Panc1 (cell line): ENCODE data around the gene UBALD2. TPM values are rescaled to one million over a fixed set of nuclear protein-coding genes. Genes with fewer than 3 reads are reported as not detected.

ENCODE experiments used
- ATAC-seq: fragments of 200-7000 bp; cut with Tn5 transposase; 2 replicates; pipeline ENCODE4 v1.9.1; 2020; ENCODE audit warnings: mild to moderate bottlenecking, moderate library complexity
- BruUV-seq: library from RNA; stranded (reverse); fragments of 400-500 nt; replicated peaks from 2 replicates; lab custom pipeline; 2021; lab: Mats Ljungman, UMichigan
- CTCF ChIA-PET: fragments of 300-600 bp; sonication (Branson Sonifier 250); formaldehyde crosslinking; loops from one replicate; lab custom pipeline; 2022; ENCODE audit warnings: antibody characterized with exemption; lab: Charles Lee
- POLR2A ChIA-PET: fragments of 300-600 bp; sonication (Branson Sonifier 250); formaldehyde crosslinking; loops from one replicate; lab custom pipeline; 2022; ENCODE audit warnings: antibody characterized with exemption; lab: Charles Lee
- DNase-seq: peaks from one replicate; pipeline ENCODE4 v3.0.0-alpha.2; 2010; ENCODE audit warnings: low read depth, low spot score
- H3K27ac ChIP-seq: 2 replicates; pipeline ENCODE4 v1.5.1; 2011; ENCODE audit warnings: mild to moderate bottlenecking, low read length, inconsistent platforms
- H3K27me3 ChIP-seq: fragments of 200-500 bp; sonication (Bioruptor generic); 2 replicates; pipeline ENCODE4 v1.6.0; 2014; ENCODE audit warnings: low read length, inconsistent platforms; ENCODE audit not compliant: control insufficient read depth, insufficient read depth
- H3K36me3 ChIP-seq: fragments of 200-500 bp; sonication (Bioruptor generic); 2 replicates; pipeline ENCODE4 v1.5.1; 2014; ENCODE audit warnings: inconsistent platforms, mild to moderate bottlenecking, low read length, moderate library complexity; ENCODE audit not compliant: control insufficient read depth, insufficient read depth
- H3K4me1 ChIP-seq: 2 replicates; pipeline ENCODE4 v1.5.1; 2011; ENCODE audit warnings: inconsistent platforms, mild to moderate bottlenecking, low read length, moderate library complexity; ENCODE audit not compliant: control insufficient read depth, insufficient read depth
- H3K4me3 ChIP-seq, 2 experiments: 2 replicates each; pipeline ENCODE4 v1.5.1; 2011 to 2012; ENCODE audit warnings: low read depth in 2 of 2, low read length in 2 of 2, mild to moderate bottlenecking in 2 of 2, inconsistent platforms in 1 of 2, moderate library complexity in 1 of 2
- H3K9me3 ChIP-seq: fragments of 200-500 bp; sonication (Bioruptor generic); 2 replicates; pipeline ENCODE4 v1.5.1; 2014; ENCODE audit warnings: low read depth, mild to moderate bottlenecking, inconsistent platforms, low read length, moderate library complexity; ENCODE audit not compliant: control insufficient read depth, insufficient read depth
- CTCF ChIP-seq: fragments of 450-650 bp; IDR thresholded peaks from 2 replicates; pipeline ENCODE4 v1.5.1; 2017; ENCODE audit warnings: mild to moderate bottlenecking
- POLR2AphosphoS5 ChIP-seq: IDR thresholded peaks from 2 replicates; pipeline ENCODE4 v1.6.1; 2012; ENCODE audit warnings: mild to moderate bottlenecking, low read depth, low read length, moderate library complexity
- REST ChIP-seq, 2 experiments: IDR thresholded peaks; 2 replicates each; pipeline ENCODE4 v1.6.1; 2011 to 2012; ENCODE audit warnings: low read depth in 2 of 2, control low read depth in 1 of 2, low read length in 1 of 2, mild to moderate bottlenecking in 1 of 2, moderate library complexity in 1 of 2; ENCODE audit not compliant: insufficient read depth in 1 of 2
- SIN3A ChIP-seq: IDR thresholded peaks from 2 replicates; pipeline ENCODE4 v1.6.1; 2012; ENCODE audit warnings: low read depth, mild to moderate bottlenecking, low read length, moderate library complexity, borderline replicate concordance; ENCODE audit not compliant: insufficient read depth
- TCF7L2 ChIP-seq: IDR thresholded peaks from 2 replicates; pipeline ENCODE4 v1.6.1; 2011; ENCODE audit warnings: mild to moderate bottlenecking, low read depth, low read length, inconsistent platforms
- in situ Hi-C: cut with HindIII; loops from 2 replicates; pipeline ENCODE4 v1.10.0; 2016; ENCODE audit warnings: low sequenced_read_pairs, low pct_unique_long_range_greater_than_20kb
- intact Hi-C: fragments of 100-400 bp; cut with micrococcal nuclease; formaldehyde crosslinking; loops from one replicate; pipeline ENCODE4 v1.10.0; 2022; ENCODE audit not compliant: unreplicated experiment
- total RNA-seq: library from RNA; stranded (reverse); gene quantifications from one replicate; pipeline ENCODE4 v1.2.1, GENCODE V29; 2021; ENCODE audit not compliant: unreplicated experiment

Gene UBALD2
- total RNA-seq, 1 experiment from 2014 or later = 30.0 TPM

GRCh38 chr17:76239538-76240274, 25.4 kb upstream of the UBALD2 start:
- intact Hi-C loops = no loop called here
- ATAC-seq (peak; percentile 42), DNase-seq (no peak)
- H3K36me3 ChIP-seq = no peaks in the 10 kb centered on the region
- H3K27ac ChIP-seq = no peak overlapping the region
- no peaks in the 10 kb centered on the region for H3K9me3 ChIP-seq
- H3K4me1 ChIP-seq = peaks cover 4% of the 10 kb centered on the region; the same call in 1 of the 2 replicates
- peak overlapping the region; percentile 43 to 63 for H3K4me3 ChIP-seq
- in situ Hi-C loops = no loop called here
- no TSS peak for BruUV-seq
- H3K27me3 ChIP-seq = peaks cover 14% of the 10 kb centered on the region
- POLR2A ChIA-PET = interaction anchor here (0.7 kb wide), 1 partner anchor 23 kb away, joined by 10 read pairs; no protein-coding TSS in a partner anchor
- CTCF ChIA-PET = interaction anchor here (1.2 kb wide), 1 partner anchor 40 kb away, joined by 5 read pairs; no protein-coding TSS in a partner anchor
- TF ChIP-seq SIN3A = no peak
- no peak for TF ChIP-seq TCF7L2
- TF ChIP-seq REST (IDR thresholded peaks at IDR 0.05; ENCODE audit: insufficient read depth in 1 of 2, low read depth in 2 of 2, low read length in 1 of 2) = no peak
- TF ChIP-seq POLR2AphosphoS5 = no peak
- no peak for TF ChIP-seq CTCF

GRCh38 chr17:76240461-76241203, 24.5 kb upstream of the UBALD2 start, which contains the start of gene RNF157:
Gene RNF157, minus strand, starts transcription at chr17:76240493. Its CDS starts 253 bp downstream, at chr17:76240240.
- peak within 1 kb of the TSS; percentile 63 to 66 for H3K4me3 ChIP-seq
- ATAC-seq (peak; percentile 94), DNase-seq (no peak)
- POLR2A ChIA-PET = interaction anchor here (1.0 kb wide), 1 partner anchor 24 kb away, joined by 5 read pairs; the partner anchor contains the start of gene UBALD2
- intact Hi-C loops (no loop called here), in situ Hi-C loops (no loop called here)
- peaks cover 4% of the 10 kb centered on the region; the same call in 1 of the 2 replicates for H3K4me1 ChIP-seq
- H3K36me3 ChIP-seq = no peaks in the 10 kb centered on the region
- TF ChIP-seq POLR2AphosphoS5 (no peak), REST (IDR thresholded peaks at IDR 0.05; ENCODE audit: insufficient read depth in 1 of 2, low read depth in 2 of 2, low read length in 1 of 2) (no peak), CTCF (no peak), TCF7L2 (no peak), SIN3A (no peak)
- no TSS peak for BruUV-seq
- no peaks in the 10 kb centered on the region for H3K9me3 ChIP-seq
- CTCF ChIA-PET = no interaction called here
- H3K27me3 ChIP-seq = peaks cover 14% of the 10 kb centered on the region
- H3K27ac ChIP-seq = peak within 1 kb of the TSS; percentile 67
